Endodermal cell (in vitro differentiated cells): ENCODE data around the gene ABCB11. TPM values are rescaled to one million over a fixed set of nuclear protein-coding genes. Genes with fewer than 3 reads are reported as not detected.

Experiments
- DNase-seq: peaks from one replicate; pipeline ENCODE4 v3.0.0-alpha.2; 2017
- H3K27ac ChIP-seq: 2 replicates; pipeline ENCODE4 v1.5.1; 2013; ENCODE audit warnings: mild to moderate bottlenecking, low read depth, low read length, moderate library complexity
- H3K27me3 ChIP-seq: 2 replicates; pipeline ENCODE4 v1.6.1; 2013; ENCODE audit warnings: mild to moderate bottlenecking, low read length, moderate library complexity; ENCODE audit not compliant: insufficient read depth, control insufficient read depth, poor library complexity, severe bottlenecking
- H3K36me3 ChIP-seq: 2 replicates; pipeline ENCODE4 v1.7.0; 2013; ENCODE audit warnings: mild to moderate bottlenecking, low read length, moderate library complexity; ENCODE audit not compliant: control insufficient read depth, insufficient read depth
- H3K4me1 ChIP-seq: one replicate; pipeline ENCODE4 v1.7.0; 2013; ENCODE audit warnings: low read length; ENCODE audit not compliant: control insufficient read depth, insufficient read depth
- H3K4me3 ChIP-seq: 2 replicates; pipeline ENCODE4 v1.5.1; 2013; ENCODE audit warnings: mild to moderate bottlenecking, low read length, moderate library complexity
- H3K9ac ChIP-seq: 2 replicates; pipeline ENCODE4 v1.6.1; 2013; ENCODE audit warnings: mild to moderate bottlenecking, low read length, moderate library complexity; ENCODE audit not compliant: poor library complexity, severe bottlenecking; ENCODE audit errors: extremely low read depth
- H3K9me3 ChIP-seq: 2 replicates; pipeline ENCODE4 v1.6.1; 2013; ENCODE audit warnings: mild to moderate bottlenecking, low read length, moderate library complexity; ENCODE audit not compliant: control insufficient read depth
- H3K27ac Mint-ChIP-seq: 2 replicates; pipeline ENCODE4 v1.8.0; 2020; ENCODE audit warnings: mixed read lengths
- H3K27me3 Mint-ChIP-seq: 2 replicates; pipeline ENCODE4 v1.8.0; 2021; ENCODE audit warnings: mild to moderate bottlenecking, mixed read lengths; ENCODE audit not compliant: insufficient read depth
- H3K36me3 Mint-ChIP-seq: 2 replicates; pipeline ENCODE4 v1.8.0; 2020; ENCODE audit warnings: low read depth, mixed read lengths
- H3K4me1 Mint-ChIP-seq: 2 replicates; pipeline ENCODE4 v1.8.0; 2020; ENCODE audit warnings: mixed read lengths
- H3K4me3 Mint-ChIP-seq: 2 replicates; pipeline ENCODE4 v1.8.0; 2020; ENCODE audit warnings: mild to moderate bottlenecking, moderate library complexity, mixed read lengths
- H3K9me3 Mint-ChIP-seq: 2 replicates; pipeline ENCODE4 v1.8.0; 2020; ENCODE audit warnings: mild to moderate bottlenecking, mixed read lengths
- WGBS, 2 experiments: methylation state at CpG; one replicate each; pipeline versions ENCODE4 v1.1.5 to v1.1.7; 2013; ENCODE audit warnings: missing lambda C conversion rate in 2 of 2, mixed read lengths in 1 of 2; ENCODE audit not compliant: insufficient coverage in 1 of 2, insufficient read length in 1 of 2; 5-methylcytosine and 5-hydroxymethylcytosine counted together
- total RNA-seq, 2 donors: library from RNA; stranded (reverse); fragmentation: NEBNext Ultra II Directional in 1 of 2; extraction: Animal tissue kit (Norgen Biotek cat#: 25700) in 1 of 2; gene quantifications; 2 replicates in 1 of 2; 3 replicates in 1 of 2; pipeline ENCODE4 v1.2.1, GENCODE V29; 2021
- TF ChIP-seq, protein P1 (sequence below): fragments of 200-600 bp; sonication (generic); conservative IDR thresholded peaks from 2 replicates; pipeline ENCODE4 v1.5.0; 2021; ENCODE audit warnings: antibody characterized with exemption, mild to moderate bottlenecking

Gene ABCB11
- total RNA-seq, 2 donors from 2014 or later = 0.04 TPM

DNA sequence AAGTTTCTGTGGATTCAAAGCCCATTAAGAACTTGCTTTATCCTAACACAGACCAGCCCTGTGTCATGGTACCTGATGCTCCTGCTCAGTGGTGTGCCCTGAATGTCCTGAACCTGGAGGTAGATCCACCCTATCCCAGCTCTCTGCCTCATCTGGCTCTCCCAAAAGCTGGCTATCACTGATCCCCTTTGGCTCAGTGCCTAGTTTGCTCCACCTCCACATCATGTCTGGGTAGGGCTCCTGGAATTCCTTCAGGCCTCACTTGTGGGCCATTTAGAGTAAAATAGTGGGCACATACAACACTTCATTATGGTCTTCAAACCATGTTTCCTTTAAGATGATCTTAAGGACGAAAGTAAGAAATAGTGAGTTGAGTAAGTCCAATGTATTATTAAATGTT lies 4.8 kb upstream of the ABCB11 start:
- Mint-ChIP-seq H3K4me3 (no peak overlapping the region), H3K9me3 (no peaks in the 10 kb centered on the region), H3K36me3 (no peaks in the 10 kb centered on the region), H3K4me1 (peaks cover 23% of the 10 kb centered on the region), H3K27ac (no peak overlapping the region), H3K27me3 (no peaks in the 10 kb centered on the region)
- Histone ChIP-seq H3K36me3 (no peaks in the 10 kb centered on the region), H3K27ac (no peak overlapping the region), H3K4me3 (no peak overlapping the region), H3K9ac (no peak overlapping the region), H3K9me3 (no peaks in the 10 kb centered on the region), H3K27me3 (no peaks in the 10 kb centered on the region), H3K4me1 (no peaks in the 10 kb centered on the region)
- TF ChIP-seq, protein P1, sequence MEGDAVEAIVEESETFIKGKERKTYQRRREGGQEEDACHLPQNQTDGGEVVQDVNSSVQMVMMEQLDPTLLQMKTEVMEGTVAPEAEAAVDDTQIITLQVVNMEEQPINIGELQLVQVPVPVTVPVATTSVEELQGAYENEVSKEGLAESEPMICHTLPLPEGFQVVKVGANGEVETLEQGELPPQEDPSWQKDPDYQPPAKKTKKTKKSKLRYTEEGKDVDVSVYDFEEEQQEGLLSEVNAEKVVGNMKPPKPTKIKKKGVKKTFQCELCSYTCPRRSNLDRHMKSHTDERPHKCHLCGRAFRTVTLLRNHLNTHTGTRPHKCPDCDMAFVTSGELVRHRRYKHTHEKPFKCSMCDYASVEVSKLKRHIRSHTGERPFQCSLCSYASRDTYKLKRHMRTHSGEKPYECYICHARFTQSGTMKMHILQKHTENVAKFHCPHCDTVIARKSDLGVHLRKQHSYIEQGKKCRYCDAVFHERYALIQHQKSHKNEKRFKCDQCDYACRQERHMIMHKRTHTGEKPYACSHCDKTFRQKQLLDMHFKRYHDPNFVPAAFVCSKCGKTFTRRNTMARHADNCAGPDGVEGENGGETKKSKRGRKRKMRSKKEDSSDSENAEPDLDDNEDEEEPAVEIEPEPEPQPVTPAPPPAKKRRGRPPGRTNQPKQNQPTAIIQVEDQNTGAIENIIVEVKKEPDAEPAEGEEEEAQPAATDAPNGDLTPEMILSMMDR = no peak
- 100% methylated on average over 1 of the region's 1 CpG; no CpG with 5 or more reads in 1 of the 2 experiments for WGBS, 2 experiments
- DNase-seq = no peak

DNA sequence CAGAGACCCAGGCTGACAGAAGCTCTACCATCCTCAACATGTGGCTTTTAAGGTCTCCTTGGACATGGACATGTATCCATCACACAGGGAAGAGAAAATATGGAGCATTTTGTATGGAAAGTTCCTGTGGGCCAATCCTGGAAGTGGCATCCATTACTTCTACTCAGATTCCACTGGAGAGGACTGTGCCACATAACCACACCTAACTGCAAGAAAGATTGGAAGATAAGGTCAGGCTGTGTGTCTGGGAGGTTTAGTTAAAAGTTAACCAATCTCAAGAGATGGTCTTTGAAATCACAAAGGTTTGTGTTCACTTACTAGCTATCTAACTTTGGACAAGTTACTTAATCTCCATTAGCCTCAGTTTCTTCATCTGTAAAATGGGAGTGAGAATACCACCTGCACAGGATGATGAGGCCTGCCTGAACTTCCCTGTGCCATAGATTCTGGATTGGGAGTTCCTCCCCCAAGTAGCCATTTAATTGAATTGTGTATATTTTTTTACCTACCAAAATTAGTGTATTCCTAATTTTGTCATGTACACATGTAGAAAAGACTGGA lies 3.9 kb upstream of the ABCB11 start:
- Mint-ChIP-seq H3K9me3 (peaks cover 1% of the 10 kb centered on the region), H3K27me3 (no peaks in the 10 kb centered on the region), H3K4me3 (no peak overlapping the region), H3K27ac (no peak overlapping the region), H3K4me1 (peaks cover 29% of the 10 kb centered on the region), H3K36me3 (no peaks in the 10 kb centered on the region)
- Histone ChIP-seq H3K27me3 (no peaks in the 10 kb centered on the region), H3K9me3 (no peaks in the 10 kb centered on the region), H3K36me3 (no peaks in the 10 kb centered on the region), H3K9ac (no peak overlapping the region), H3K4me1 (no peaks in the 10 kb centered on the region), H3K27ac (no peak overlapping the region), H3K4me3 (no peak overlapping the region)
- DNase-seq = no peak
- TF ChIP-seq, protein P1 = no peak

DNA sequence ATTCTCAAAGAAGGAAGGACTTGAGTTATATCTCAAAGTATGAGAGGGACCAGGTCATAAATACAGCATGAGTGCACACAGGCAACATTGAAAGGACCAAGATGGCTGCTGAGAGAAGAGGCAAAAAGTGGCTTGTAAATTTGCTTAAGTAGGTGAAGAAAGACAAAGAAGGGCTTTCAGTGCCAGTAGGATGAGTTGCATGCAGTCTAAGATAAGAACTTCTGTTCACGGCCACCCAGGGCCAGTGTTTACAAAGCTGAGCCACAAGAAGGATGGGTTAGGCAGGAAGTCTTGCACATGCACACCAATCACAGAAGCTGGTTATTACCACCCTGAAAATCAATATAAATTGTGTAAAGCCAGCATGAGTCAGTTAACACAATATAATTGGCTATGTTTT lies 3.1 kb upstream of the ABCB11 start:
- 80 to 85% methylated on average over 1 of the region's 1 CpG for WGBS, 2 experiments
- TF ChIP-seq, protein P1 = no peak

More for the DNA sequence above, 3.1 kb upstream of the ABCB11 start:
- H3K9ac ChIP-seq = no peak overlapping the region
- H3K27ac ChIP-seq = no peak overlapping the region
- H3K9me3 ChIP-seq = no peaks in the 10 kb centered on the region
- no peaks in the 10 kb centered on the region for H3K4me1 ChIP-seq
- Mint-ChIP-seq H3K27me3 (no peaks in the 10 kb centered on the region), H3K4me3 (no peak overlapping the region), H3K36me3 (no peaks in the 10 kb centered on the region), H3K9me3 (peaks cover 2% of the 10 kb centered on the region), H3K27ac (no peak overlapping the region), H3K4me1 (peaks cover 31% of the 10 kb centered on the region)
- no peak overlapping the region for H3K4me3 ChIP-seq
- H3K27me3 ChIP-seq = no peaks in the 10 kb centered on the region
- DNase-seq = no peak
- no peaks in the 10 kb centered on the region for H3K36me3 ChIP-seq
